PFSK-1 (cell line): ENCODE measurements around the gene TMEM167B.

Source experiments
- FOXP2 ChIP-seq: optimal IDR thresholded peaks from 2 replicates; pipeline ENCODE3; 2011; ENCODE audit warnings: borderline replicate concordance, control low read depth, inconsistent platforms; ENCODE audit not compliant: insufficient read depth; ENCODE audit errors: extremely low read length, extremely low read depth
- POLR2AphosphoS5 ChIP-seq: IDR thresholded peaks from 2 replicates; pipeline ENCODE4 v1.6.1; 2012; ENCODE audit warnings: low read depth, mild to moderate bottlenecking, control low read depth, low read length, moderate library complexity
- REST ChIP-seq, 2 experiments: IDR thresholded peaks; 2 replicates each; pipeline versions ENCODE4 v1.6.1 to v1.8.0; 2011 to 2012; ENCODE audit warnings: low read depth in 2 of 2, low read length in 2 of 2, control low read depth in 1 of 2, inconsistent platforms in 1 of 2, mild to moderate bottlenecking in 1 of 2, moderate library complexity in 1 of 2; ENCODE audit not compliant: insufficient read depth in 1 of 2
- SIN3A ChIP-seq: IDR thresholded peaks from 2 replicates; pipeline ENCODE4 v1.6.1; 2012; ENCODE audit warnings: mild to moderate bottlenecking, low read length, moderate library complexity, borderline replicate concordance; ENCODE audit not compliant: insufficient read depth
- TAF1 ChIP-seq: IDR thresholded peaks from 2 replicates; pipeline ENCODE4 v1.6.1; 2012; ENCODE audit warnings: low read length, control low read depth, borderline replicate concordance; ENCODE audit not compliant: insufficient read depth

Gene TMEM167B

GRCh38 chr1:109059026-109059425, 31.5 kb upstream of the TMEM167B start:
- TF ChIP-seq POLR2AphosphoS5 (no peak), REST (IDR thresholded peaks at IDR 0.05; ENCODE audit: insufficient read depth in 1 of 2, low read depth in 2 of 2, low read length in 2 of 2) (no peak), TAF1 (no peak), FOXP2 (no peak), SIN3A (no peak)

- TF ChIP-seq FOXP2 (no peak), REST (IDR thresholded peaks at IDR 0.05; ENCODE audit: insufficient read depth in 1 of 2, low read depth in 2 of 2, low read length in 2 of 2) (no peak), TAF1 (no peak), SIN3A (no peak), POLR2AphosphoS5 (no peak)
These were observed 29.9 kb upstream of the TMEM167B start for GRCh38 chr1:109060707-109061106.

GRCh38 chr1:109061183-109061582, 29.4 kb upstream of the TMEM167B start:
- TF ChIP-seq SIN3A: no peak
- TF ChIP-seq TAF1: no peak
- TF ChIP-seq REST (IDR thresholded peaks at IDR 0.05; ENCODE audit: insufficient read depth in 1 of 2, low read depth in 2 of 2, low read length in 2 of 2): no peak
- no peak for TF ChIP-seq FOXP2
- TF ChIP-seq POLR2AphosphoS5: no peak

- TF ChIP-seq FOXP2: no peak
- no peak for TF ChIP-seq REST (IDR thresholded peaks at IDR 0.05; ENCODE audit: insufficient read depth in 1 of 2, low read depth in 2 of 2, low read length in 2 of 2)
- TF ChIP-seq TAF1: no peak
- no peak for TF ChIP-seq POLR2AphosphoS5
- TF ChIP-seq SIN3A: no peak
These were observed 25.4 kb upstream of the TMEM167B start for GRCh38 chr1:109065137-109065536.

- TF ChIP-seq POLR2AphosphoS5: no peak
- no peak for TF ChIP-seq REST (IDR thresholded peaks at IDR 0.05; ENCODE audit: insufficient read depth in 1 of 2, low read depth in 2 of 2, low read length in 2 of 2)
- TF ChIP-seq TAF1: no peak
- TF ChIP-seq SIN3A: no peak
- TF ChIP-seq FOXP2: no peak
These were observed 22.7 kb upstream of the TMEM167B start for GRCh38 chr1:109067883-109068282.
